Left ventricle myocardium superior (tissue), 1 donor: ENCODE measurements around the gene TRAF5. TPM values are rescaled to one million over a fixed set of nuclear protein-coding genes. Genes with fewer than 3 reads are reported as not detected.
A peak's percentile ranks its signal among the peaks of the same experiment; 100 is the strongest.
"Not testable (repeated sequence)": the region's sequence is repeated elsewhere in the genome, so short reads cannot be mapped to it uniquely, and the experiment has no call there.

ENCODE experiments used
- ATAC-seq: fragments of 200-7000 bp; cut with Tn5 transposase; one replicate; pipeline ENCODE4 v1.9.1; 2020; ENCODE audit warnings: mild to moderate bottlenecking, moderate library complexity
- DNase-seq: peaks from one replicate; pipeline ENCODE4 v3.0.0-alpha.2; 2020
- intact Hi-C: fragments of 100-400 bp; cut with micrococcal nuclease; formaldehyde crosslinking; loops from one replicate; pipeline ENCODE4 v1.11.0; 2022
- total RNA-seq: library from RNA; stranded (reverse); fragmentation: NEBNext Ultra II Directional; extraction: Animal tissue kit (Norgen Biotek cat#: 25700); gene quantifications from one replicate; pipeline ENCODE4 v1.2.1, GENCODE V29; 2021
- donor health status: DM: no; HTN: yes; CAD: no; lungs with severe emphysema.

The TRAF5 gene
- total RNA-seq, 1 donor from 2014 or later: 2.4 TPM

DNA sequence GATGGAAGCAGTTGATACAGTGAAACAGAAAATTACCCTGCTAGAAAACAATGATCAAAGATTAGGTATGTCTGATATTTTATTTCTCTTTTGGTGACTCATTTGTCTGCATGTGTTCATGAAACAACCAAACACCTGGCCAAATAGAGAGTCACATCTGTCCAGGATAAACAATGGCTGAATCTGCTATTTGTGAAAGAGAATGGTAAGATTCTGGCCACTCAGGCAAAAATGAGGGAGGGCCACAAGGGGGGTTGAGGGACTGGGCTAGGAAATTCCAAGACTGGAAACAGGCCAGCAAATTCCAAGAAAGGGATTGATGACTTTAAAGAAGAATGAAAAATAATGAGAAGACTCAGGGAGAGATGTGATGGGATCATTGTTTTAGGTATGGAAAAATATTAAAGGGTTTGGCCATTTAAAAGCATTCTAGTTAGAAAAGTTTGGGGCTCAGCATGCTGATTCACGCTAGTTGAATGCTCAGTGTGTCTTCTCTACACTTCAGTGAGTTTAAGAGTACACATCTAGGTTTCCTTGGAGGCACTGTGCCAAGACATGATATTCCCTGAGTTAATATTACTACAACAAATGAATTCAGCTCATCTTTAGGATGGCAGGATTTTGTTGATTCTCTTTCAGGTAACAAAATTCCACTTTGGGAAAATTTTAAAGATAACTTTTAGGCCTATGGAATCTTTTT lies 44.9 kb downstream of the TRAF5 start:
- DNase-seq (no peak), ATAC-seq (no peak)
- intact Hi-C loops: no loop called here

GRCh38 chr1:211372463-211372862 lies 45.8 kb downstream of the TRAF5 start:
- ATAC-seq: no peak
- intact Hi-C loops: no loop called here
- DNase-seq: no peak

GRCh38 chr1:211375146-211375818 lies 48.6 kb downstream of the TRAF5 start:
- ATAC-seq (no peak), DNase-seq (no peak)
- intact Hi-C loops: no loop called here

- intact Hi-C loops: no loop called here
- ATAC-seq: no peak
- no peak for DNase-seq
Observed at GRCh38 chr1:211375949-211376348, 49.3 kb downstream of the TRAF5 start.

GRCh38 chr1:211376807-211377470 lies 50.3 kb downstream of the TRAF5 start:
- DNase-seq (no peak), ATAC-seq (no peak)
- intact Hi-C loops: no loop called here

- DNase-seq: no peak
- ATAC-seq: no peak
- intact Hi-C loops: no loop called here
Observed at GRCh38 chr1:211377539-211378450, 51.2 kb downstream of the TRAF5 start.

DNA sequence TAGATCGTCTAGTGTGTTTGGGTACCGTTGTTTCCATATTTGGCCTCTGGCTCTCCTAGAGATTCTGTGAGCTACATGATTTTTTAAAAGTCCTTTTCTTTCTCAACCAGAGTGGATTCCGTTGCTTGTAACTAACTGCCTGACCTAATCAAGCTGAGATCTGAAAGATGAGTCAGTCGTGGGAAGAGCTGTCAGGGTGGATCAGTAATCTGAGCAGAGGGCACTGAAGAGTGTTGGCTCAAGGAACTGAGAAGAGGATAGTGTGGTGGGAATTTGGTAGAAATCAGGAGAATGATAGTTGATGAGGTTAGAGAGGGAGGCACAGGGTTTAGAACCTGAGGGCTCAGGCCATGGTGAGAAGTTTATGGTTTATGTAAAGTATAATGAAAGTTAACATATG lies 52.2 kb downstream of the TRAF5 start:
- DNase-seq: no peak
- no peak for ATAC-seq
- intact Hi-C loops: no loop called here

- intact Hi-C loops: no loop called here
- DNase-seq: no peak
- no peak for ATAC-seq
Observed at GRCh38 chr1:211379446-211379845, 52.8 kb downstream of the TRAF5 start.

DNA sequence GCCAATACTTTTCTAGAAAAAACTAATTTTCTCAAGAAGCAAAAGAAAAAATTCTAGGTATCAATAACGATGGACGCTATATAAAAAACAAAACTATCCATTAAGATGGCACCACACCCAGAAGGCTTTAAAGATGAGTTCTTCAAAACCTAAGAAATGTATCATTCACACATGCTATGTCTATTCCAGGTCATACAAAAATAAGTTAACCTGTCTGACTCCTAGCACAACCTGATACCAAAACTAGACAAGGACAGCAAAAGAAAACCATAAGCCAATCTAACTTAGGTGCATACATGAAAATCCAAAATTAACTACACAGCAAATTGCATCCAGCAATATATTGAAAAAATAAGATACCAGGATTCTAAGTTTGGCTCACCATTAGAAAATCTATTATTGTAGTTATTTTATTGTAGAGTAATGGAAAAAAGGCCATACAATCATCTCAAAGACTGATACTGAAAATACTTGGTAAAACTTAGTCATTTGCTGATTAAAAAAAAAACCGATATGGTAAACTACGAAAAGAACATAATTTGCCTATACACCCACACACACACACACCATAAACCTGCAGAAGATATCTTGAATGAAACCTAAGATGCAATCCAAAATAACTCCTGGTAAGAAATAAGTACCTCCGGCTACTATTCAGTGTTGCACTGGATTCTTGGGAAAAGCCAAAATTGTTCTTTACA lies 55.0 kb downstream of the TRAF5 start:
- intact Hi-C loops: no loop called here
- ATAC-seq (no peak), DNase-seq (no peak)

- DNase-seq (no peak), ATAC-seq (no peak)
- intact Hi-C loops: no loop called here
Observed at GRCh38 chr1:211382182-211382713, 55.6 kb downstream of the TRAF5 start.

GRCh38 chr1:211382714-211383480 lies 56.3 kb downstream of the TRAF5 start:
- ATAC-seq (peak; percentile 100), DNase-seq (peak; percentile 98)
- intact Hi-C loops: no loop called here

DNA sequence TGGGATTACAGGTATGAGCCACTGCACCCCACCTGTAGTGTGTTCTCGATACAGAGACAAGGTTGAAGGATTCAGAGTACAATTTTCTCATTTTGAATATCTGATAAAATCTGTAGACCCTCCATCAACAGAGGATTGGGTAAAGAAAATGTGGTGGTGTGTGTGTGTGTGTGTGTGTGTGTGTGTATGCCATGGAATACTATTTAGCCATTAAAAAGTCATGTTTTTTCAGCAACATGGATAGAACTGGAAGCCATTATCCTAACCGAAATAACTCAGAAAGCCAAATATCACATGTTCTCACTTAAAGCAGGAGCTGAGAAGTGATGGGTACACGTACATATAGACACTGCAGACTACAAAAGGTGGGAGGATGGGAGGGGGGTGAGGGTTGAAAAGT lies 57.9 kb downstream of the TRAF5 start:
- intact Hi-C loops: no loop called here
- ATAC-seq: no peak

GRCh38 chr1:211386921-211387320 lies 60.3 kb downstream of the TRAF5 start:
- no peak for ATAC-seq
- DNase-seq: no peak
- intact Hi-C loops: no loop called here

More for the DNA sequence above, 57.9 kb downstream of the TRAF5 start:
- DNase-seq: no peak

- intact Hi-C loops, ATAC-seq, DNase-seq: not testable (repeated sequence)
Observed at GRCh38 chr1:211390829-211391228, 64.2 kb downstream of the TRAF5 start.

GRCh38 chr1:211393203-211393602 lies 66.6 kb downstream of the TRAF5 start:
- intact Hi-C loops: no loop called here

DNA sequence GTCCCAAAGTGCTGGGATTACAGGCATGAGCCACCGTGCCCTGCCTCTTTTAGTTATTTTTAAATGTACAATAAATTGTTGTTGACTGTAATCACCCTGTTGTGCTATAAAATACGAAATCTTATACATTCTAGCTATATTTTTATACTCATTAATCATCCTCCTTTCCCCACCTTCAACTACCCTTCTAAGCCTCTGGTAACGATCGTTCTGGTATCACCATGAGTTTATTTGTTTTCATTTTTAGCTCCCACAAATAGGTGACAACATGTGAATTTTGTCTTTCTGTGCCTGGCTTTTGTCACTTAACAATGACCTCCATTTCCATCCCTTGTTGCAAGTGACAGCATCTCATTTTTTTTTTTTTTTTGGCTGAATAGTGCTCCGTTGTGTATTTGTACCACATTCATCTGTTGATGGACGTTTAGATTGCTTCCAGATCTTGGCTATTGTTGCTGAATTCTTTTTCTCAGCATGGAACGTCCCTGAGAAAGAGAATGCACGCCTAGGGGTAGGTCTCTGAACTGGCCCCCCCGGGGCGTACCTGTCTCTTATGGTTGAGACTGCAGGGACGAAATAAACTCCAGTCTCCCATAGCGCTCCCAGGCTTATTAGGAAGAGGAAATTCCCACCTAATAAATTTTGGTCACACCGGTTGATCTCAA lies 71.8 kb downstream of the TRAF5 start:
- ATAC-seq, intact Hi-C loops, DNase-seq: not testable (repeated sequence)

More at GRCh38 chr1:211393203-211393602, 66.6 kb downstream of the TRAF5 start:
- no peak for ATAC-seq
- no peak for DNase-seq

GRCh38 chr1:211399851-211400393 lies 73.3 kb downstream of the TRAF5 start:
- DNase-seq, ATAC-seq, intact Hi-C loops: not testable (repeated sequence)
